DMS 273 treated with DMSO at 0.1 percent for 48 hours (cell line): Measurements from ENCODE around the gene THPO.
A peak's percentile ranks its signal among the peaks of the same experiment; 100 is the strongest.

ENCODE experiments used
- DNase-seq: peaks from one replicate; lab custom pipeline; 2025; lab: John Stamatoyannopoulos, UW

Gene THPO

DNA sequence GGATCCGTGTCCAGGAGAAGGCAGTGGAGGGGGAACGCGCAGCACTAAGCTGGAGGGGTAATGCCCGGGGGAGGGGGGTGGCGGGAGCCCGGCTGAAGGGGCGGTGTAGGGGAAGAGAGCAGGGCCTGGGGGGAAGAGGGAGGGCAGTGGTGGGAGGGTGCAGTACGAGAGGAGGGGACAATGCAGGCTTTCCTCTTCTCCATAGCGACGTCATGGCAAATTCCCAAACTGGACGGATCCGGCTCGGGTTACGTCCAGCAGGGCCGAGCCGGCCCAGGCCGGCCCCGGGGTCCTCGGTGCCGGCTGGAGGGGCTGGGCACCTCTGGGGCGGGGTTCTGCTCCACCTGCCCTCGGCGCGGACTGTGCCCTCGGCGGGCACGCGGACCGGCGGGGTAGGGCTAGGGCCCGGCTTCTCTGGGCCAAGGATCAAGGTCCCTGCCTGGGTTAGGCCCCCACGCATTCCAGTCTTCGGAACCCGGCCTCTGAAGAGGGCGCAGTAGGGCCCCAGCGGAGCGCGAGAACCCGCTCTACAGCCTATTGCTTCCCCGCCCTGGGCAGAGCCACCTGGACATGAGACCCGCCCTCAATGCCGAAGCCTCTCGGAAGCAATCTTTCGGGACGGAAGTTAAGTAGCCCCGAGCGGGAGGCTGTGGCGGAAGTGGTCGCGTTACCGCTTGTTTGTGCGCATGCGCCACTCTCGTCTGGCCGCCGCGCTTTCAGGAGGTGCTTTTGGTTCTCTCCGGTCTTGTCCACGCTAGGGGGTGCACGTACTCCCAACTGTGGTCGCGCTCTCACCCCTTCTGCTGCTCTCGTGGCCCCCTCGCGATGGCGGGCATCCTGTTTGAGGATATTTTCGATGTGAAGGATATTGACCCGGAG lies 15.1 kb downstream of the THPO start:
- DNase-seq: peak; percentile 99

DNA sequence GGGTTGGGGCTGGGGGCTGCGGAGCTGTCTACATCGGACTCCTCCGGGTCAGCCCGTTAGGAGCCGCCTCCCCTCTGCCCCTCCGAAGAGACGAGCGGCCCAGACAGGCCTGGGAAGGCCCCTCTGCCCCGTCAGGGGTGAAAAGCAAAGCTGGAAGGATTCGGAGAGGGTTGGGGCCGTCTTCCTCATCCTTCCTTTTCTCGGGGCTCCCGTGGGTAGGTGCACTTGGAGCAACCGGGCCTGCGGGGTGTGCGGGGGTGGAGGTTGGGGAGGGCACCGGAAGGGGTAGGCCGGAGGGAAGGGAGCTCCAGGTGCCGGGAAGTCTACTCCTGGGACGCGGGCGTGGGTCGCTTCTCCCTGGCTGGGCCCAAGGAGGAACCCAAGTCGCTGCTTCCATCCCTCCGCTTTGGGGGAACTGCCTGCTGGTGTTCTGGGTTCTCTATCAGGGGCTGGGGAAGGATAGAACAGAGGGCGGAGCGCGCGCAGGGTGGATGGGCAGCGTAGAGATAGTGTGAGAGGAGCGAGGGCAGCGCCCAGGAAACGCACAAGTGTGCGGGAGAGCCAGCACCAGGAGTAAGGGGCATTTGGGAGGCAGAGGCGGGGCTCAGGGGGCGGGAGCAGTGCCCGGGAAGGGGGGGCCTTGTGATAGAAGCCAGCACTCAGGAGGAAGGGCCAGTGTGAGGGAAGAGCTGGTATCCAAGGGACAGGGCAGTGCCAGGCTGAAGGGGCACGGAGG lies 15.9 kb downstream of the THPO start:
- peak; percentile 88 for DNase-seq

DNA sequence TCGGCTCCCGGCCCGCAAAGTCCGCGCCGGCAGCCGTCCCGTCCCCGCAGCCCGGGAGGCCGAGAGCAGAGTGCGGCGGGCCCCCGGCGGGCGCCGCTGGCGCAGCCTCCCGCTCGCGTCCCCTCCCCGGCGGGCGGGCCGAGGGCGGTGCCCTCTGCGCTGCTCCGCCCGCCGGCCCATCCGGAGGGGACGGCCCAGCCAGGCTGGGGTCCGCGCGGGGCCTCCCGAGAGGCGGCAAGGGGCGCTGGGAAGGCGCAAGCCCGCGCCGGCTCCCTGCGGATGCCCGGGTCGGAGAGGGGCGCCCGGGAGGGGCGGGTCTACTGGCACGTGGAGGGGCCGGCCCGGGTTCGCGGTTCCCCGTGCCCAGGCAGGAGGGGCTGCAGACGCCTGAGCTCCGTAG lies 16.5 kb downstream of the THPO start, which contains the start of the genes CLCN2 and POLR2H:
CLCN2 (minus strand) TSS at position 74 of the 400 bp plus-strand sequence. CDS start 126 bp downstream, outside the sequence.
POLR2H (plus strand) TSS at position 179 of the 400 bp plus-strand sequence. CDS start 1,783 bp downstream, outside the sequence.
- DNase-seq: peak; percentile 40

DNA sequence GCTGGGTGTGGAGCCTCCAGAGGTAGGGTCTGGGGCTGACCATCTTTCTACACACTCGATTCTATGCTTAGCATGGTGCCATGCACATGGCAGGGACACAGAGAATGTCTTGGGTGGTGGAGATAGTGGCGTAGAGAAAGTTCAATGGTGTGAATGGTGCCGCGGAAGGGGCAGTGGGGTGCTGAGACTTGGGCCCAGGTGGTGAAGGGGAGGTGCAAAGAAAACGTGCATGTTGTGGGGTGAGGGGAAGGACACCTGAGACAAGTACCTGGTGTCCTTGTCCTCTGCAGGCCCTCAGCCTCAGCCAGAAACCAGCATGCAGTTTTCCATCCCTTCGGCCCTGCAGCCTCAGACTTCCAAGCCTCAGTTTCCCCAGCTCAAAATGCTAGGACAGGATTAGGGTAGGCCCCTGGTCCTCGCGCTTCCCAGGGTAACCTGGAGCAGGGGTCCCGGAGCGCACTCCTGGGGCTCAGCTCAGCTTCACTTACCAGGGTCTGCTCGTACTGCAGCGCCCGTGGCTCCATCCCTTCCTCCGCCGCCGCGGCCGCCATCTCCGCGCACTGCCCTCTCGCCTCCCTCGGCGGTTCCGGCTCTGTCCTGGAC lies 17.0 kb downstream of the THPO start:
- no peak for DNase-seq

DNA sequence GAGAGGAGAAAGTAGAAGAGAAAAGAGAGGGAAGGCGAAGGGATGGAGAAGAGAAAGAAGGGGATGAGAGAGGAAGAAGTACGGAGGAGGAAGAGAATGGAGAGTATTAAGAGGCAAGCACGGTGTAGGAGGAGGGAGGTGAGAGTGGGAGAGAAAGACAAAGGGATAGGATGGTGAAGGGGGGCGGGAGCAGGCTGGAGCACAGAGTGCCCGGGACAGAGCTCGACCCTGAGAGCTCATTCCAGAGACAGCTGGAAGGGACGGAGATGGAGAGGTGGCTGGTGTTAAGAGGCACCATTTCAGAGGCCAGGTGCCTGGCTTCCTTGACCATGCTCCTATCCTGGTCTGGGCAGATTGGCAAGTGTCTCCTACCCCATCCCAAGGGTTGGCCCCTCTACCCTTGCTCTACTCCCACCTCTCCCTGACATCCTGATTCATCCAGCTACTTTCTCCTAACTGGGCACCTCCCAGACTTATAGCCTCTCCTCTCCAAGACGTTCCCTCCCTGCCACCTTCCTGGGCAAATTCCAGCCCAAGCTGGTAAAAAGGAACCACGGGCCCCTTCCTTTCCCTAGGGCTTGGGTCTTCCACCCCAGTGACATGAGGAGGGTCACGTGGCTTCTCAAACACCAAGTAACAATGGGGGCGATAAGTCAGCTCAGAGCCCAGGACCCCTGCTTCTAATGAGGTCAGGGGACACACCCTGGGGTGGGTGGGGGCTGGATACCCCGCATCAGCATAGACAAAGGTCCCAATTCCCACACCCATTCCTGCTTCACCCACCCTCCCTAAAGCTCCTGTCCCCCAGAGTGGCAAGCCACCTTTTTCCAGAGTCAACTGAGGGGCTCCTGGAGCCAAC lies 17.7 kb downstream of the THPO start:
- DNase-seq: no peak

DNA sequence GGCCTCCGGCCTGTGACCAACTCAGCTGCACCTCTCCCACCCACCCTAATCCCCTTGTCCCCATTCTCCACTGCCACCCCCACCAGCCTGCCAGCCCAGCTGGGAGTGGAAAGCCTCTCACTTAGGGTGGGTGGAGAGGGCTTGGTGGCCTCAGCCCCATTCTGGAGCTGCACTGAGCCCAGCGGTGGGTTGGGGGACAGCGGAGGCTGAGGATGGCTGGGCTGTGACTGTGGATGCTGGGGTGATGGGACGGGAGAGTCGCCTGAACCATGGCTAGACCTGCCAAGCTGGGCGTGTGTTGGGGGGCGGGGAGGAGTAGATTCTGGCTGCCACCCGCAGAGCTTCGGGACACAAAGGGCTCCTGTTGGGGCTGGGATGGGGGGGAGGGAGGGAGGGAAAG lies 18.4 kb downstream of the THPO start:
- DNase-seq: no peak

DNA sequence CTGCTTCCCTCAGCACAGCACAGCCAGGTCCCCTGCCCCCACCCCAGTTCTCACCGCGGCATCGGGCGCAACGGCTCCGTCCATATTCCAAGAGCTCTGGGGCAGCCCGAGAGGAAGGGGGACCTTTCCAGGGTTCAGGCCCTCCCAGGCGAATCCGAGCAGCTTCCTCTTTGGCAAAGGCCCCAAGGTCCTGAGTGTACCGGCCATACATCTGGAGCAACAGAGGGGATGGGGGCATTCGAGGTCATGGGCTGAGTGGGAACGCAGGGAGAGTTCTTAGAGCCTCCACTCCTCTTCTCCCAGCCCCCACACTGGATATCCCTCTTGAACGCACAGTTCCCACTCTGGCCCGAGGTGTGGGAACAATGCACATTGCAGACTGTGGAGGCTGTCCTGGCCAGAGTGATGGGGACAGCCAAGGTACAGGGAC lies 19.1 kb downstream of the THPO start:
- DNase-seq: no peak

DNA sequence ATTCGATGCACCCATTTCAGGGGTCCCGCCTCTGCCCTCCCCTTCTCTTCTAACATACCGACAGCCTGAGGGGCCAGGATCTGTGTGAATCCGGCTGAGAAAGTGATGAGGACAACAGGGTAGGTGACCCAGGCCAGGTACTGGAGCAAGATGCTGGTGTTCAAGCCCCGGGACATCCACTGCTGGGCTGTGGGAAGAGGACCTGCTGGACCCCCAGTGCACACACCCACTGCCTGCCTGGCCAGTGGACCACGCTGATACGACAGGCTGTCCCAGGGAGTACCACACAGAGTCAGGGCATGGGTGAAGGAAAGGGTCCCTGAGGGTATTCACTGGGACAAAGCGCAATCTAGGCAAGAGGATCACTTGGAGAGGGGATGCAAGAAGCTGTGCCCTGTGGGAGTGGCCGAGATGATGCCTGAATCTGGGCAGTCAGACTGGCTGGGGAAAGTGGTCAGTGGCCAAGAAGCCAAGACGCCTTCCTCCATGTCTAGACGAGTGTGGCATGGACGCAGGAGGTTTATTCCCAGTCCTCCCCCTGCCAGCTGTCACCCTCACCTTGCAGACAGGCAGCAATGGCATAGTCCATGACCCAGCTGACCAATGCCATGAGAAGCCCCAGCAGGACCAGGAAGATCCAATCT lies 19.8 kb downstream of the THPO start:
- DNase-seq: no peak

DNA sequence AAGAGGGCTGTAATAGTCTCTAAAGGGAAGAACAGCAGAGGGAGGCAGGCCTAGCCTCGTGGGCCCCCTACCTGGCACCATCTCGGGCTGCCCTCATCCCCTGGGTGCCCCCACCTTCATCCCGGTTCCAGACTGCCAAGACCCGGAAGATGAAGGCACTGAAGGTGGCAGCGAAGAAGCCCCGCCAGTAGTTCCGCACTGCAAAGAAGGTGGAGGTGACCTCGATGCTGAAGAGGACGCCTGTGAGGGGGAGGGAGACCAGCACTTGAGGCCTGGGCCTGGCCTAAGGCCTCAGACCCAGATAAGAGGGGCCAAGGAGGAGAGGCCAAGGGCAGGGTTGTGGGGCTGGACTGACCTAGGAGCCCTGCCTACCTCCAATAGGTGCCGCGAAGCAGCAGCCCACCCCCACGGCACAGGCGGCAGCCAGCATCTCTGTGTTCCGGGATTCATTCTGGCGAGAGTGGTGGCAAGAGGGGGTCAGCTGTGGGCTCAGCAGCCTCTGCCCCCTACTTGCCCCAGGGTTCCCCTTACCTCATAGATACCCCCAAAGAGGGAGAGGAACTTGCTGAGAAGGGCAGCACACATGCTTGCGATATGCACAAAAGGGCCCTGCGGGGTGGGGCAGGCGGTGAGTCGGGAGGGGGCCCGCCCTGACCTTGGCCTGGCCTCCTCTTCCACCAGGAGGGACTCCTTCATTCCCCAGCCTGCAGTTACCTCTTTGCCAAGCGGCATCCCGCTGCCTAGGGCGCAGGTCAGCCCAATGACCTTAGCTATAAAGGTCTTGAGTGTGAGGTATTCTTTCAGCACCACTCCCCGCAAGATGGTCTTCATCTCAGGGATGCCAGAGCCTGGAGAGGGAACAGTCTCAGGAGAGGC lies 20.5 kb downstream of the THPO start:
- no peak for DNase-seq

DNA sequence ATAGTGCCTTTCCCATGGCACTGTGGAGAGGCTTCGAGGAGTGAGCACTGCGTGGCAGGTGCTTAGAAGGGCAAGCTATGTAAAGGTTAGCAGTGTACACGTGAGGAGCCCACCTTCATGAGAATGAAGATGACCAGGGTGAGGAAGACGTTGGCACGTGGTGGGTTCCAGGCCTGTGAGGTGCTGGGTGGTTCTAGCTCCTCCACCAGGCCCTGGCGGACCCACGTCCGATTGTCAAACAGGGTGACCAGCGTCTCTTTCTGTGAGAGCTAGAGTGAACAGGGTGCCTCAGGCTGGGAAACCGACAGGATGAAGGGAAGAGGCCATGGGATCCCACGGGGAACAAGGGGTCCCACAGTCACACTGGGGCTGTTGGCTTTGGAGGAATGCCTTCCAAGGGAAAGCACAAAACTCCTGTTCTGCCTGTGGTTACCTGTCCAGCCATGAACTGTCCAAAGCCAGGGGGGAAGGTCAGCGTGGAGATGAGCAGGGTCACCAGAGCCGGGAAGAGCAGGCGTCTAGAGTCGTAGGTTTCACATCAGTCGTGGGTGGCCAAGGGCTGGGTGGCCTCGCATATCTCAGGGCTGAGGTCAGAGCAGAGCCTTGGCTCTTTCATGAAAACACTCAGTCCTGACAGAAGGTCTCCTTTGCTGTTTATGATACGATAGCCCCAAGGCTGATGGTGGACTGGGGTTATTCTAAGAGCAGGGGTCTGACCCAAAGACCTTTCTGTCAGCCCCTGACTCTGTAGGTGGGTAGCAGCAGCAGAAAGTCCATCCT lies 22.6 kb downstream of the THPO start:
- DNase-seq: no peak

DNA sequence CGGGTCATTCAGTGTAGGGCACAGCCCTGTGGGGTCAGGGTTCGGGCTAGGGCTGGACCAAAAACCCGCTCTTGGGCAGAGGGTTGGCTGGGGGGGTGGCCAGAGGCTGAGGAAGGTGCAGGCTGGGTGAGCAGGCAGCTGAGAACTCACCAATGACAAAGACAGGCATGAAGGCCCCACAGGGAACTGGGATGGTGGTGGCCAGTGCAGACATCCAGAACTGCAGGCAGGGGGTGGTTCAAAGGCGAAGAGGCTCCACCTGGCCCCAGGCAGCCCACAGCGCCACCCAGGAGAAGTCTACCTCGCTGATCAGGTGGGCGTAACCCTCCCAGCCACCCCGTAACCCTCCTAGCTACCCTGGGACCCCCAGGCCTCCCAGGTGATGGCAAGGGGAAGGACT lies 23.3 kb downstream of the THPO start:
- DNase-seq: no peak

DNA sequence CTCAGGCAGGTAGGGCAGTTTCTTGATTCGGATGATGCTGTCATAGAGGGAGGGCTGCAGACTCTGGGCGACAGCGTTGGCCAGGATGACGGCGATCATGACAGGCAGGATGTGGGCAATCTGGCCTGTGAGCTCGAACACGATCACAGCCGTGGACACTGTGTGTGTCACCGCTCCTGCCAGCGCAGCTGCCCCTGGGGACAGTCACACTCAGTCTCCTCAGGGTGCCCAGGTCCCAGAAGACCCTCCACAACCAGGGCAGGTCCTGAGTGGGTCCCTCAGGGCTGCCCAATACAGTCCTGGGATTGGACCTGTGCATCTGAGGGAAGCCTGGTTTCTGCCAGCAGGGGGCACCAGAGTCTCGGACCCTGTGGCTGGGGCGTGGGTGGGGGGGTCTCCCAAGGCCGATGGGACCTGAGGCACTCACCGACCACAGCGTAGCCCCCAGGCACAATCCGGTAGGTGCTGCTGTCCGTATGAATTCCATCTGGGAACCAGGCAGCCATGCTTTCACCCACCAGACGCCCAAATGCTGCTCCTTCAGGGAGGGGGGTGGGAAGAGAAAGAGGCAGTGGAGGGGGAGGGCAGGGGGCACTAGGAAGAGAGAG lies 23.8 kb downstream of the THPO start:
- no peak for DNase-seq

DNA sequence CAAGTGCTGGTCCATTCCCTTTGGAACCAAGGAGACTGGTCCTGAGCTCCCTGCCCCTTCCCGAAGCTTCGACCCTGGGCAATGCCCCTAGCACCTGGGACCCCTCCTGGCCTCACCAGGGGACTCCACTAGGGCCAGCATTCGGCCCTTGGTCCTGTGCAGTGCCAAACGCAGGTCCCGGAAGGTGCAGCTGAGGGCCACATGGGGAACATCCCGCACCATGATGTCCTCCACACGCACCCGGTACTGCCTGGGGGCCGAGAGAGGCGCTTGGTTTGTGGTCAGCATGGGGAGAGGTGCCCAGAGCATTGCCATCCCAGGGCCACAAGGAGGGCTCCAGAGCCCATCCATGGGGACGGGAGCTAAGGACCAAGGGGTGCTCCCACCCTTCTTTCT lies 24.5 kb downstream of the THPO start:
- DNase-seq: no peak

DNA sequence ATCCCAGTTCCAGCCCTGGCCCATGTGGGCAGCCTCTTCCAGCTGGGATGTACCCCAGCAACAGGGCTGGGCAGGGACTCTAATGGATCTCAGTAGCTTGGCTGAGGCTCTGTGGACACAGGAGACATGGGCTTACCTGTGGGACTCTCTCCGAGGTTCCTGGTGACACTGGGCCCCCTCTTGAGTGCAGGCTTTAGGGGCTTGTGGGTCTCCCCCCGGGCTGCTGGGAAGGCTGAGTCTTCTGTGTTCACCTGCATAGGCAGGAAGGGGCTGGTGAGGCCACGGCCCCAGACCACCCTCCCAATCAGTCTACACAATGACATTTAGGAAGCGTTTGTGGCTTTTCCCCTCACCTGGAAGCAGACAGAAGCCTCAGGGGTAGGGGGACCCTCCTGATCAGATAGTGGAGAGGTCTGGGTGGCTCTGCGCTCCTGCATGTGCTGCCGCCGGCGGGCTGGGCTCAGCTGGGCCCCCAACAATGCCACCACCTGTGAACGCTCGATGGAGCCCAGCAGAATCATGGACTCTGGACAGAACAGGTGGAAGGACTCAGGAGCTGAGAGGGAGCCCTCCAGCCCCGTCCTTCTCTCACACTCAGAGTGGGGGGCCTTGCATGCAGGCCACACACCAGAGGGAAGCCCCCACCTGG lies 25.0 kb downstream of the THPO start:
- DNase-seq: no peak

DNA sequence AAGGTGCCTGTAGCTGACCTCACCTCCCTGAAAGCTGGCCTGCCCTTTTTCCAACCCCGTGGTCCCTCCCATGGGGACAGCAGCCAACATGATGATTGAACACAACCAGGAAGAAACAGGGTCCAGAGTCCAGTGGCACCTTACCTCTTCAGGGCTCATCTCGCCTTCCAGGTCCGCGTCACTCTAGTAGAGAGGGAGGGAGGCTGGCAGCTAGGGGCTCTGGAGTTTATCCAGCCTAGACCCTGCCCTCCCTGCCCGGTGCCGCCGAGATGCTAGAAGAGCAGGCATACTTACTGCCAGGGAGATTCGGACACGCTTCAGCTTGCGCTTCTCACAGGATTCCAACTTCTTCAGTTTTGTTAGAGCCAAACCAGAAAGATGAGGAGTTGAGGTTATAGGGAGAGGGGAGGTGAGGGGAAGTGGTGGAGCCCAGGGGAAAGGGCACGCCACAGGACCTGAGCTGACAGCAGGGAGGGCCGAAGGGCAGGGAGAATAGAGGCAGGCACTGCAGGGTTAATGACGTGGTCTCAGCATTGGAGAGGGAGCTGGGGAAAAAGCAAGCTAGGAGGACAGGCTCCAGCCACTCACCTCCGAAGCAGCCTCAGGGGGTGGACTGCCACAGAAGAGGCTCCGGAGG lies 25.7 kb downstream of the THPO start:
- DNase-seq: no peak

DNA sequence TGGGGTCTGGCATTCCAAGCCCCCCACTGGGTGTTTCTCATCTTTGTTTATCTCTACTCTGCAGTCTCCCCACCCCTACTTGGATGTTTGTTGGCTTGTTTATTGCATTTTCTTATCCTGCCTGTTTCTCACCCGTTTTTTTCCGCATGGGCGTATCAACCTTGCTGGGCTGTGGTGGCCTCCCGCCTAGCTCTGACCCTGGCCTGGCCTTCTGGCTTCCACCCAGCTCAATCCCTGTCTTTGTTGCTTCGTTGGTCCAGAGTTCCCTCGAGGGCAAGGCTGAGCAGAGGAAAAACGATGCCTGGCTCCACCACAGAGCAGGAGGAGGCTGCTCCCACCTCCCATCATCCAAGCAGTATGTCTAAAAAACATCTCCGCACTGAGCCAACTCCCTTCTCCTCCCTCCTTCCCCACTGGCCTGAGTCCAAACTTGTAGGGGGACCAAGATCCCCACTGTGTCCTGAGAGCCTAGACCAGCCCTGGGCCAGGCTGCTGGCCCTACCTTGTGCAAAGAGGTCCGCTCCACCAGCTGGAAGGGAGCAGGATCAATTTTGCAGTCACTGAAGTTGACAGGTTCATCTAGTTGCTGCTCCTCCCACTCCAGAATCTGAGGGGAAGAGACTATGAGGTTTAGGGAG lies 26.4 kb downstream of the THPO start:
- DNase-seq: no peak

DNA sequence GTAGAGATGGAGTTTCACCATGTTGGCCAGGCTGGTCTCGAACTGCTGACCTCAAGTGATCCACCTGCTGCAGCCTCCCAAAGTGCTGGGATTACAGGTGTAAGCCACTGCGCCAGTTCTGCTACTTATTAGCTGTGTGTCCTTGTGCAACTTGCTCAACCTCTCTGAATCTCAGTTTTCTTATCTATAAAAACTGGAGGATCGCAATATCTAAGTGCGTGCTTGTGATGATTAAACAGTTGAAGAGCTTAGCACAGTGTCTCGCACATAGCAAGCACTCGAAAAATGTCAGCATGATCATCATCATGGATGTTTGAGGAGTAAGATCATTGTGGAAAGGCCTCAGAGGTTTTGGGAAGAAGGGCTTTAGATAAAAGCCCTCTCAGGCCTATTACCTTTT lies 27.4 kb downstream of the THPO start:
- no peak for DNase-seq
